IMR-90 (cell line): ENCODE results near the gene GALNT7.

Source experiments
- CHD1 ChIP-seq: IDR thresholded peaks from 2 replicates; pipeline ENCODE4 v1.6.1; 2012; ENCODE audit warnings: low read depth, low read length, improper control_type of control experiment
- MXI1 ChIP-seq: IDR thresholded peaks from 2 replicates; pipeline ENCODE4 v1.6.1; 2012; ENCODE audit warnings: low read depth, mild to moderate bottlenecking, low read length, moderate library complexity, borderline replicate concordance
- POLR2A ChIP-seq: IDR thresholded peaks from 2 replicates; pipeline ENCODE4 v1.6.1; 2012; ENCODE audit warnings: mild to moderate bottlenecking, low read depth, low read length
- TF ChIP-seq, protein P1 (sequence below): conservative IDR thresholded peaks from 2 replicates; pipeline ENCODE4 v1.5.1; 2012; ENCODE audit warnings: mild to moderate bottlenecking, low read depth, low read length, improper control_type of control experiment
- TF ChIP-seq, protein P2 (sequence below): fragments of 150-350 bp; IDR thresholded peaks from 2 replicates; pipeline ENCODE4 v1.6.1; 2017; ENCODE audit warnings: mild to moderate bottlenecking, antibody characterized with exemption, low read length, low read depth

DNA sequence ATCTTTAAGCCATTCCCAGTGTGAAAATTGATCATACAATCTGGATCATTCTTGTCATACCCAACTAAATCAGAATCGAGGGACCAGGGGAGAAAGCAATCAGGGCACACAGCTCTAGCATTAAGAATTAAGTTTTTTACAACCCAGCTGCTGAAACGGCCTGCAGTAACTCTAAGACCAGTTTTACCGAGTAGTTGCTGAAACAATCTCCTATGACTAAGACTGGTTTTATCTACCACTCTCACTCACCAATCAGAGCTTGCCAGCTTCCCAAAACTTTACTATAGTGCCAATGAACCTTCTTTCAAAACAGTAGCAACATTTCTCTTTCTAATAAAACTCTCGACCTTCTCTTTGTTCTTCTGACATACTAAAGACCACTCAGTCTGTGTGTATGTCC, 199.3 kb downstream of the GALNT7 start:
- TF ChIP-seq POLR2A (no peak), MXI1 (no peak), CHD1 (no peak)
- TF ChIP-seq, protein P1, sequence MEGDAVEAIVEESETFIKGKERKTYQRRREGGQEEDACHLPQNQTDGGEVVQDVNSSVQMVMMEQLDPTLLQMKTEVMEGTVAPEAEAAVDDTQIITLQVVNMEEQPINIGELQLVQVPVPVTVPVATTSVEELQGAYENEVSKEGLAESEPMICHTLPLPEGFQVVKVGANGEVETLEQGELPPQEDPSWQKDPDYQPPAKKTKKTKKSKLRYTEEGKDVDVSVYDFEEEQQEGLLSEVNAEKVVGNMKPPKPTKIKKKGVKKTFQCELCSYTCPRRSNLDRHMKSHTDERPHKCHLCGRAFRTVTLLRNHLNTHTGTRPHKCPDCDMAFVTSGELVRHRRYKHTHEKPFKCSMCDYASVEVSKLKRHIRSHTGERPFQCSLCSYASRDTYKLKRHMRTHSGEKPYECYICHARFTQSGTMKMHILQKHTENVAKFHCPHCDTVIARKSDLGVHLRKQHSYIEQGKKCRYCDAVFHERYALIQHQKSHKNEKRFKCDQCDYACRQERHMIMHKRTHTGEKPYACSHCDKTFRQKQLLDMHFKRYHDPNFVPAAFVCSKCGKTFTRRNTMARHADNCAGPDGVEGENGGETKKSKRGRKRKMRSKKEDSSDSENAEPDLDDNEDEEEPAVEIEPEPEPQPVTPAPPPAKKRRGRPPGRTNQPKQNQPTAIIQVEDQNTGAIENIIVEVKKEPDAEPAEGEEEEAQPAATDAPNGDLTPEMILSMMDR = no peak
- TF ChIP-seq, protein P2, sequence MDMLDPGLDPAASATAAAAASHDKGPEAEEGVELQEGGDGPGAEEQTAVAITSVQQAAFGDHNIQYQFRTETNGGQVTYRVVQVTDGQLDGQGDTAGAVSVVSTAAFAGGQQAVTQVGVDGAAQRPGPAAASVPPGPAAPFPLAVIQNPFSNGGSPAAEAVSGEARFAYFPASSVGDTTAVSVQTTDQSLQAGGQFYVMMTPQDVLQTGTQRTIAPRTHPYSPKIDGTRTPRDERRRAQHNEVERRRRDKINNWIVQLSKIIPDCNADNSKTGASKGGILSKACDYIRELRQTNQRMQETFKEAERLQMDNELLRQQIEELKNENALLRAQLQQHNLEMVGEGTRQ = no peak
